RWPE1 (cell line): ENCODE data around the gene MYO1D.

Experiments
- CTCF ChIA-PET: fragments of 350-600 bp; sonication (Branson Sonifier 250); formaldehyde crosslinking; extraction: SDS; loops from one replicate; lab custom pipeline; 2021; lab: Yijun Ruan, JAX
- POLR2A ChIA-PET: fragments of 400-600 bp; formaldehyde crosslinking; extraction: SDS; loops from one replicate; lab custom pipeline; 2020; ENCODE audit warnings: antibody characterized with exemption; ENCODE audit not compliant: low non-redundant PET; lab: Yijun Ruan, JAX
- DNase-seq: peaks from one replicate; pipeline ENCODE4 v3.0.0; 2012; ENCODE audit warnings: low spot score
- H3K27ac ChIP-seq: fragments of 450-650 bp; 2 replicates; pipeline ENCODE4 v1.5.1; 2017
- TF ChIP-seq, protein P1 (sequence below): fragments of 450-650 bp; conservative IDR thresholded peaks from 2 replicates; pipeline ENCODE4 v1.5.1; 2017; ENCODE audit warnings: low read depth, mild to moderate bottlenecking

The MYO1D gene

GRCh38 chr17:32880671-32881453 lies 3.9 kb upstream of the MYO1D start:
- ChIA-PET CTCF (interaction anchor here (0.7 kb wide), 1 partner anchor 99 kb away, joined by 3 read pairs; no protein-coding TSS in a partner anchor), POLR2A (no interaction called here)
- DNase-seq = no peak
- no peak overlapping the region for H3K27ac ChIP-seq
- TF ChIP-seq, protein P1, sequence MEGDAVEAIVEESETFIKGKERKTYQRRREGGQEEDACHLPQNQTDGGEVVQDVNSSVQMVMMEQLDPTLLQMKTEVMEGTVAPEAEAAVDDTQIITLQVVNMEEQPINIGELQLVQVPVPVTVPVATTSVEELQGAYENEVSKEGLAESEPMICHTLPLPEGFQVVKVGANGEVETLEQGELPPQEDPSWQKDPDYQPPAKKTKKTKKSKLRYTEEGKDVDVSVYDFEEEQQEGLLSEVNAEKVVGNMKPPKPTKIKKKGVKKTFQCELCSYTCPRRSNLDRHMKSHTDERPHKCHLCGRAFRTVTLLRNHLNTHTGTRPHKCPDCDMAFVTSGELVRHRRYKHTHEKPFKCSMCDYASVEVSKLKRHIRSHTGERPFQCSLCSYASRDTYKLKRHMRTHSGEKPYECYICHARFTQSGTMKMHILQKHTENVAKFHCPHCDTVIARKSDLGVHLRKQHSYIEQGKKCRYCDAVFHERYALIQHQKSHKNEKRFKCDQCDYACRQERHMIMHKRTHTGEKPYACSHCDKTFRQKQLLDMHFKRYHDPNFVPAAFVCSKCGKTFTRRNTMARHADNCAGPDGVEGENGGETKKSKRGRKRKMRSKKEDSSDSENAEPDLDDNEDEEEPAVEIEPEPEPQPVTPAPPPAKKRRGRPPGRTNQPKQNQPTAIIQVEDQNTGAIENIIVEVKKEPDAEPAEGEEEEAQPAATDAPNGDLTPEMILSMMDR = no peak

DNA sequence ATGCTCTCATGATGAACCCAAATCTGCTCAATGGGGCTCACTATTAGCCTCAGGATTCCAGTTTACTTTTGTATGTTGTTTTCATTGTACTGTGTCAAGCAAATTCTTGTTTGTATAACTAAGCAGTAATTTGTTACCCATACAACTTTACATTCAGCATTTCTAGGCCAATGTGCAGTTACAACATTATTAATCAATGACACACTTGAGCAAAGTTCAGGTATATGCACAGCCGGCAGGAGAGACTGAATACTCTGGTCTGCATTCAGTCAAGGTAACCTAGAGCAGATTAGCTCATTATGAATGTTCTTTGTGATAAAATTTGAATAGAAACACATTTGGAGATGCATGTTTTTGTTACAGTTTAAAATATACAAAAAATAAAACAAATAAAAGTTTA lies 2.2 kb upstream of the MYO1D start:
- TF ChIP-seq, protein P1 = no peak
- POLR2A ChIA-PET = no interaction called here
- no peak overlapping the region for H3K27ac ChIP-seq
- DNase-seq = no peak
- CTCF ChIA-PET = interaction anchor here (3.9 kb wide), 1 partner anchor 97 kb away, joined by 48 read pairs; no protein-coding TSS in a partner anchor

DNA sequence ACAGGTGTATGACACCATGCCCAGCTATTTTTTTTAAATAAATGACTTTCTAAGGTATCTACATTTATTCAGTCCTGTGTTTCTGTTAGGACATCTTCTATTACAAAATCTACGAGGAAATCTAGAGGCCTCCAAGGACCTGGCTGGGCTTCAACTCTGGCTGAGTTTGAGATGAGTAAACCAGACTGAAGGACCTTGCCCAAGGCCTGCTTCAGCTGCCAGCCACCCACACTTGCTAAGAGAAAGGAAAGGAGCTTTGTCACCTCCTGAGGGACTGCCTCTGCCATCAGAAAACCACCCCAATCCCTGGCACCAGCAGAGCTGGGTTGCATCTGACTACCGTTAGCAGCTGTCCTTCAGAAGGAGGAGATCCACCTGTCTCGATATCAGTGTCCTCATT lies 1.3 kb upstream of the MYO1D start:
- no peak overlapping the region for H3K27ac ChIP-seq
- no peak for DNase-seq
- CTCF ChIA-PET = interaction anchor here (1.1 to 3.9 kb wide), 3 partner anchors 18 to 96 kb away, joined by 4 to 48 read pairs (median 4); no protein-coding TSS in a partner anchor
- POLR2A ChIA-PET = no interaction called here
- TF ChIP-seq, protein P1 = no peak

DNA sequence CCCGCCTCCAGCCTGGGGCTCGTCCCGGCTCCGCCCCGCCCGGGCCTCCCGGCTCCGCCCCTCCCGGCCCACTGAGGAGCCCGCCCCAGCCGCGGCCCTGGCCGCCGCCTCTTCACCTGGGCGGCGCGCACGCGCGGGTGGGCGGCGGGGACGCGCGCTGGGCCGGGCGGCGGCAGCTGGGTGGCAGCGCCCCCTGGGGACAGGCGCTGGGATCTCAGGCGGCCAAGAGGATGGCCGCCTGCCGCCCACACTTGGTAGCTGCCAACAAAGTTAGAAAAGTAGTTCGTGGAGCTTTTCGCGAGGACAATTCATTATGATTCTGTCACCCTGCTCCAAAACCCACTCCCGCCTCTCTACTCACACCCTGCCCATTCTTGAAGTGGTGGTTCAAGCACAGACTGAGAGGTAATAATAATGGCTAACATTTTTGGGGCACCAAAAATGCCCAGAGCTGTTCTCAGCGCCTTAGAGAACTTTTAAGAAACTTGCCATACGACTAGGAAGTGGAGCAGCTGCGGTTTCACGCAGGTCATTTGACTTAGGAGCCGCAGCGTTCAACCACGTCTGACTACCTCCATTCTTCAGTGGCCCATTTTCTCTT lies 340 bp upstream of the MYO1D start:
- H3K27ac ChIP-seq = peak overlapping the region; percentile 62
- ChIA-PET CTCF (interaction anchor here (0.5 to 3.9 kb wide), 29 partner anchors 9 to 902 kb away, joined by 3 to 48 read pairs (median 4); a partner anchor contains a TSS), POLR2A (interaction anchor here (0.7 kb wide), 1 partner anchor 391 kb away, joined by 3 read pairs; the partner anchor contains the start of gene CDK5R1)
- DNase-seq = peak; percentile 90
- TF ChIP-seq, protein P1 = peak; percentile 96

DNA sequence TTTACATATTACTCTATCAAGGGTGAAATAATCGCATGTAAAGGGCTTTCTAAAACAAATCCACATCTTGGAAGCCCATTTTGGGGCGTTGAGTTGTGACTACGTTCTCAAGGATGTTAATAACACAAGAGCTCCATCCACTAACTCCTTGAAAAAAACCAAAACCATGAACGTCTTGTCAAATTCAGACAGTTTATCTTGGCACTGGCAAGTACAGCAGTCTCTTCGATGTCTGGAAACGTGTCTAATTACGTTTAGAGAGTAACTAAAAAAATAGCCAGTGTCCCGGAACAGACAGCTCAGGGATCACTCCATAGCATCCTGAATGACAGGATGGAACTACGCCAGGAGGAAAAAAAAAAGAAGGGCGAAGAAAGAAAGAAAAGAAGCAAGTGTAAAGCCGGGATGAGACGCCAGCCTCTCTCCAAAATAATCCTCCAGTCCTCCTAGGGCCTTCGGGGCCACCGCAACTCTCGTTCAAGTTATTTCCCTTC lies 954 bp downstream of the MYO1D start:
- TF ChIP-seq, protein P1 = no peak
- ChIA-PET CTCF (interaction anchor here (0.7 to 3.9 kb wide), 7 partner anchors 16 to 122 kb away, joined by 3 to 48 read pairs (median 5); no protein-coding TSS in a partner anchor), POLR2A (no interaction called here)
- no peak for DNase-seq
- H3K27ac ChIP-seq = no peak overlapping the region

GRCh38 chr17:32875230-32875917 lies 1.6 kb downstream of the MYO1D start:
- no peak overlapping the region for H3K27ac ChIP-seq
- POLR2A ChIA-PET = no interaction called here
- CTCF ChIA-PET = interaction anchor here (1.5 to 3.9 kb wide), 3 partner anchors 34 to 93 kb away, joined by 4 to 48 read pairs (median 5); no protein-coding TSS in a partner anchor
- TF ChIP-seq, protein P1 = no peak
- DNase-seq = no peak
